NCI-H2107 treated with DMSO at 0.1 percent for 48 hours (cell line): Measurements from ENCODE around the gene KCTD1.
"Not testable (repeated sequence)": the region's sequence is repeated elsewhere in the genome, so short reads cannot be mapped to it uniquely, and the experiment has no call there.

Experiments
- DNase-seq: peaks from one replicate; lab custom pipeline; 2025; ENCODE audit not compliant: unreplicated experiment; lab: John Stamatoyannopoulos, UW

Gene KCTD1

GRCh38 chr18:26459884-26460283 lies 88.5 kb downstream of the KCTD1 start:
- DNase-seq: no peak

- no peak for DNase-seq
Observed at GRCh38 chr18:26459340-26459739, 89.0 kb downstream of the KCTD1 start.

- DNase-seq: no peak
Observed at GRCh38 chr18:26458526-26459232, 89.7 kb downstream of the KCTD1 start.

- no peak for DNase-seq
Observed at GRCh38 chr18:26457611-26458353, 90.6 kb downstream of the KCTD1 start.

GRCh38 chr18:26457195-26457594 lies 91.2 kb downstream of the KCTD1 start:
- DNase-seq: no peak

GRCh38 chr18:26456070-26456491 lies 92.3 kb downstream of the KCTD1 start:
- DNase-seq: no peak

- no peak for DNase-seq
Observed at GRCh38 chr18:26455639-26456038, 92.7 kb downstream of the KCTD1 start.

- DNase-seq: no peak
Observed at GRCh38 chr18:26454616-26455015, 93.7 kb downstream of the KCTD1 start.

GRCh38 chr18:26454192-26454591 lies 94.2 kb downstream of the KCTD1 start:
- no peak for DNase-seq

- DNase-seq: no peak
Observed at GRCh38 chr18:26453386-26453901, 94.9 kb downstream of the KCTD1 start.

GRCh38 chr18:26450989-26451682 lies 97.2 kb downstream of the KCTD1 start:
- no peak for DNase-seq

- no peak for DNase-seq
Observed at GRCh38 chr18:26448714-26449159, 99.6 kb downstream of the KCTD1 start.

- DNase-seq: no peak
Observed at GRCh38 chr18:26443853-26444252, 104.5 kb downstream of the KCTD1 start.

- DNase-seq: no peak
Observed at GRCh38 chr18:26442126-26442525, 106.2 kb downstream of the KCTD1 start.

- no peak for DNase-seq
Observed at GRCh38 chr18:26440644-26441043, 107.7 kb downstream of the KCTD1 start.

GRCh38 chr18:26439537-26439936 lies 108.8 kb downstream of the KCTD1 start:
- no peak for DNase-seq

- no peak for DNase-seq
Observed at GRCh38 chr18:26438980-26439379, 109.4 kb downstream of the KCTD1 start.

GRCh38 chr18:26437634-26438033 lies 110.7 kb downstream of the KCTD1 start:
- not testable (repeated sequence) for DNase-seq

- DNase-seq: no peak
Observed at GRCh38 chr18:26436176-26437051, 111.9 kb downstream of the KCTD1 start.

- DNase-seq: no peak
Observed at GRCh38 chr18:26435415-26436095, 112.8 kb downstream of the KCTD1 start.
